Measurements from ENCODE around the gene TRIP13.
"Not testable (repeated sequence)": the region's sequence is repeated elsewhere in the genome, so short reads cannot be mapped to it uniquely, and the experiment has no call there.

TRIP13 gene, protein sequence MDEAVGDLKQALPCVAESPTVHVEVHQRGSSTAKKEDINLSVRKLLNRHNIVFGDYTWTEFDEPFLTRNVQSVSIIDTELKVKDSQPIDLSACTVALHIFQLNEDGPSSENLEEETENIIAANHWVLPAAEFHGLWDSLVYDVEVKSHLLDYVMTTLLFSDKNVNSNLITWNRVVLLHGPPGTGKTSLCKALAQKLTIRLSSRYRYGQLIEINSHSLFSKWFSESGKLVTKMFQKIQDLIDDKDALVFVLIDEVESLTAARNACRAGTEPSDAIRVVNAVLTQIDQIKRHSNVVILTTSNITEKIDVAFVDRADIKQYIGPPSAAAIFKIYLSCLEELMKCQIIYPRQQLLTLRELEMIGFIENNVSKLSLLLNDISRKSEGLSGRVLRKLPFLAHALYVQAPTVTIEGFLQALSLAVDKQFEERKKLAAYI

DNA sequence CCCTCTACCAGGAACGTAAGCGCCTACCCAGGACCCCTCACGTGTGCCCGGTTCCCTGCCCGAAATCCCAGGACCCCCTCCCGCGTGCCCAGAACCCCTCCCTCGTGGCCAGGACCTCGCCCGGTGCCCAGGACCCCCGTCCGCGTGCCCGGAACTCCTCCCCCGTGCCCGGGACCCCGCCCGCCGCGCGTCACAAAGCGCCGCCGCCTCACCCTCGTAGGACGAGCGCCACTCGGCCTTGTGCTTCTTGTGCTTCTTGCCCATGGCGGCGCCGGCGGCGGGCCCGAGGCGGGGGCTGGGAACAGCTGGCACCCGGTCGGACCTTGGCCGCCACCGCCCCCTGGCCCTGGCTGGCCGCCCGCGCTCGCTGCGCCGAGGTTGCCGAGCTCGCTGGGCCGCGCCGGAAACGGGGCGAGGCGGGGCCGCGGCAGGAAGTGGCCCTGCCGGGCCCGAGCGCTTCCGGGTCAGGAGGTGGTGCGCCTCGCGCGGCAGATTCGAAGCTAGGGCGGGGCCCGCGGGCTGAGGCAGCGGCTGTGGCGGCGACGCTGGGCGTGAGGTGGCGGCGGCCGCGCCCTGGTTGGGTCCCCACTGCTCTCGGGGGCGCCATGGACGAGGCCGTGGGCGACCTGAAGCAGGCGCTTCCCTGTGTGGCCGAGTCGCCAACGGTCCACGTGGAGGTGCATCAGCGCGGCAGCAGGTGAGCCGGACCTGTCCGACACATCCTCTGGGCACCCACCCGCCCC lies at the start of gene TRIP13, which contains the start of gene BRD9:
TSS of gene TRIP13 (plus strand) at position 491 of the 743 bp plus-strand sequence. CDS start at position 606, 115 bp downstream.
TSS of gene BRD9 (minus strand) at position 408 of the 743 bp plus-strand sequence. CDS start at position 264, 144 bp downstream.
- DNase-seq, result peak; percentile 92

DNA sequence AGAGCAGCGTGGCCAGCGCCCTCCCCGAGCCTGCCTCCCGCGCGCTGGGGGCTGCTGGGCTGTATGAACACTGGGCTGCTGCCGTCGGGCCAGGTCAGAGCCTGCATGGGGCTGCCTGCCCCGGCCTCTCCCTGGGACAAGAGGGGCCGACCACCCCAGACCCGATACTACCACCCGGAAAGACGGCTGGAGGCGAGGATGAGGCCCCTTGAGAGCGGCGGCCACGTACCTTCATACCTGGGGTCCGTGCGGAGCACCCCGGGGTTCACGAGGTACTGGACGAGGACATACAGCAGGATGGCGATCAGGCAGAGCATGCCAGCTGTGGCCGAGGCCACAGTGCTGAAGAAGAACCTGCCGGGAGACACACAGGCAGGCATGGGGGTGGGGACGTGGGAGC lies 49.3 kb upstream of the TRIP13 start:
- DNase-seq, result not testable (repeated sequence)

DNA sequence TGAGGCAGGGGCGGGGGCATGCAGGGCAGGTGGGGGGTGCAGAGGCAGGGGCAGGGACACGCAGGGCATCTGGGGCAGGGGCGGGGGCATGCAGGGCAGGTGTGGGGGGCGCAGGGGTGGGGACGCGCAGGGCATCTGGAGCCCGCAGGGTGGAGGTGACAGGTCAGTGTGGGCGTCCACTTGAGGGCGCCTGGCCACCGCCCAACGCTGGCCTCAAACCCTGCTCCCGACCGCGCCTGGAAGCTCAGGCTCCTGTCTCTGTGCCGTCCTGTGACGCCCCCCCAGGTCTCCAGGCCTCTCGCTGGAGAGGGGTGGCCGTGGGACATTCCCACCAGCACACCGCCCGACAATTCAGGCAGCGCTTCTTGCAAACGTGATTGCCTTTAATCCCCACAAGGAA lies 48.8 kb upstream of the TRIP13 start:
- not testable (repeated sequence) for DNase-seq

GRCh38 chr5:844426-844825 lies 48.3 kb upstream of the TRIP13 start:
- DNase-seq, result not testable (repeated sequence)

GRCh38 chr5:845031-845675 lies 47.5 kb upstream of the TRIP13 start:
- not testable (repeated sequence) for DNase-seq

DNA sequence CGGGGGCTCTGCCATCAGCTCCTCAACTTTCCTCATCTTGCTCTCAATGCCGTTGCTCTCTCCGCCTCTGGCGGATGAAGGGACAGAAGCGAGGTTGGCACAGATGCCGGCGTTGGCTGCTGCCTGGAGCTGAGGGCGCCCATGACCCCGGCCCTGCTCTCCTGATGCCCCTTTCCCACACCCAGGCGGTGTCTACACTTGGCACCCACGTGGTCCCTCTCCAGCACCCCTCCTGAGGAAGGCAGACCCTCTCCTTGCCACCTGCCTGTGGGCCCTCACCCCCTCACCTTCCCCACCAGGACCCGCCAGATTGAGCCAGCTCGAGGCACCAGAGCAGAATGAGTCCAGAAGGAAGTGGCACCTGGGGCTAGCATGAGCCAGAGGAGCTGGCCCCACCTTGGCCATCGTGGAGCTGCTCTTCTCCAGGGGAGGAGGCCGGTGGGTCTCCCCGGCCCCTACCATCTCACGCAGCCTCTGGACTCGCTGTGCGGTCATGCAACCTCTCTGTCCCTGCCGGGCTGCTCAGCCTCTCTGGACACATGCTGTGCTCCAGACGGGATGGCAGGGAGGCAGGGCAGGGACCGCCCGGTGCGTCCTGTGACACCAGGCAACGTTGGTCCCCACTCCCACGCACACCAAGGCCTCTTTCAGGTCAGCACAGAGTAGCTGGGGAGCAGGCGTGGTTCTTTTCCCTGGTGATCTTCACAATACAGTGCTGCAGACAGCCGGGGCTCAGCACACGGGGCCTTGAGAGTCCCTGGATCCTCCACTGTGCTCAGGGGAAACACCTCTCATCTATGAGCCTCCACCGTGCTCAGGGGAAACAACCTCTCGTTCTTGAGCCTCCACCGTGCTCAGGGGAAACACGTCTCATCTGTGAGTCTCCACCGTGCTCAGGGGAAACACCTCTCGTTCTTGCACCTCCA lies 46.7 kb upstream of the TRIP13 start:
- not testable (repeated sequence) for DNase-seq

GRCh38 chr5:846602-847091 lies 46.0 kb upstream of the TRIP13 start:
- DNase-seq, result peak; percentile 44

GRCh38 chr5:847212-847611 lies 45.5 kb upstream of the TRIP13 start:
- DNase-seq, result not testable (repeated sequence)

- DNase-seq, result not testable (repeated sequence)
Measured at GRCh38 chr5:847736-848135, 44.9 kb upstream of the TRIP13 start.

- no peak for DNase-seq
Measured at GRCh38 chr5:848671-849111, 44.0 kb upstream of the TRIP13 start.

GRCh38 chr5:849651-850301 lies 42.9 kb upstream of the TRIP13 start:
- DNase-seq, result no peak

DNA sequence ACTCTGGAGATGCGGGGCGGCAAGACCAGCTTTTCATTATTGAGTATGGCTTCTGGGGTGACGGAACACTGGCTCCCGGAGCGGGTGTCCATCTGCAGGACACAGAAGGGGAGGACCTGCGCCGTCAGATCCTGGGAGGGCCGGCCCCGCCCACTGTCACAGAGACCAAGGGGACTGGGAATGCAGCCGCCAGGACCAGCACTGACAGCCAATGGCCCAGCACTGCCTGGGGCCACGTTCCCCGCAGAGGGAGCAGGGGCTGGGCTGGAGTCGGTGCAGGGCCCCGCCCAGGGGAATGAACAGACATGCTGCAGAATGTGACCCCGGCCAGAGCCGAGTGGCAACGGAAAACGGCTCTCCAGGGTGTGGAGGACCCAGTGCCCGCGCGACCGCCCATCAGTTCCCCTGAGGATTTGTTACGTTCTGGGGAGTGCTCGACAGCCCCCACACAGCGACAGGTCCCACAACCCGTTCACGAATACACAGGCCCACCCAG lies 42.1 kb upstream of the TRIP13 start, which contains the start of gene ZDHHC11:
TSS of gene ZDHHC11 (minus strand) at position 476 of the 496 bp plus-strand sequence. CDS start at position 92, 384 bp downstream.
- DNase-seq, result no peak

DNA sequence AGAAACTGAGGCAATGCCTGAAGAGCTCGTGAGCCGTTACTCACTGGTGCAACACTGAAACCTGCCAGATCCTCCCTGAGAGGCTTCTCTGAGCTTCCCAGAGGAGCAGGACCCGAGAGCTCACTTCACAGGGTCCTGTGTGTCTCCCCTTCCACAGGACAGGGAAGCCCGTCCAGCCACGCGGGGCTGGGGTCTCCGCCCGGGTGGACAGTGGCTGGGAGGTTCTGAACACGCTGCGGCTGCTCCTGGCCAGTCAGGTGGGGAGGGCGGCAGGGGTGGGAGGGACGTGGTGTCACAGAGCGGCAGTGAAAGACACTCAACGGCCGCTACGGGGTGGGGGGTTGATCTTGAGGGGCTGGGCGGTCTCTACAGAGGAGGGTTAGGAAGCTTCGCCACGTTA lies 41.6 kb upstream of the TRIP13 start:
- DNase-seq, result no peak

DNA sequence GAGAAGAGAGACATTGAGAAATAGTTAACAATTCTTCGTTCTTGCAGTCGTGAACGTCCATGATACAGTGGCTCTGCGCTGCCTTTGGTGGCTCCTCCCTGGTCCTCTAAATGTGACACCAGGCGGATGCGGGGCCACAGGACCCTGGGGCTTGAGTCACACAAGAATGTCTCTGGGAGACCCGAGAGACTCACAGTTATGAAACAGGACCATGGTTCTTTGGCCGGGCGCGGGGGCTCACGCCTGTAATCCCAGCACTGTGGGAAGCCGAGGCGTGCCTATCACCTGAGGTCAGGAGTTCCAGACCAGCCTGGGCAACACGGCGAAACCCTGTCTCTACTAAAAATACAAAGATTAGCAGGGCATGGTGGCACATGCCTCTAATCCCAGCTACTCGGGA lies 41.1 kb upstream of the TRIP13 start:
- no peak for DNase-seq

DNA sequence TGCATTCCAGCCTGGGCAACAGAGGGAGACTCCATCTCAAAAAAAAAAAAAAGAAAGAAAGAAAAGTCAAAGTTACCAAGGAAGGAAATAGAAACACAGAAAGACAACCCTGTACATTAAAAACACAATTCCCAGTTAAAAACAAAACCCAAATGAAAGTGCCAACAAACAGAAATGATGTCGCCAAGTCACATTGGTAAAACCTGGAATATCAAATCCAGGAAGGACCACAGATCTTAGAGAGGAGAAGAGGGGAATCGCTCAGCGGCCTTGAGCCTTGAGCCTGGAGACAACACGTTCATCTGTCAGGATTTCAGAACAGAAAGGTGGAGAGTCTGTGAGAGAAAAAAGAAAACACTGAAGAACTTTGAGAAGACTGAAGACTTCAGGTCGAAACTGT lies 40.7 kb upstream of the TRIP13 start:
- DNase-seq, result no peak

GRCh38 chr5:852431-853401 lies 40.0 kb upstream of the TRIP13 start:
- DNase-seq, result no peak

DNA sequence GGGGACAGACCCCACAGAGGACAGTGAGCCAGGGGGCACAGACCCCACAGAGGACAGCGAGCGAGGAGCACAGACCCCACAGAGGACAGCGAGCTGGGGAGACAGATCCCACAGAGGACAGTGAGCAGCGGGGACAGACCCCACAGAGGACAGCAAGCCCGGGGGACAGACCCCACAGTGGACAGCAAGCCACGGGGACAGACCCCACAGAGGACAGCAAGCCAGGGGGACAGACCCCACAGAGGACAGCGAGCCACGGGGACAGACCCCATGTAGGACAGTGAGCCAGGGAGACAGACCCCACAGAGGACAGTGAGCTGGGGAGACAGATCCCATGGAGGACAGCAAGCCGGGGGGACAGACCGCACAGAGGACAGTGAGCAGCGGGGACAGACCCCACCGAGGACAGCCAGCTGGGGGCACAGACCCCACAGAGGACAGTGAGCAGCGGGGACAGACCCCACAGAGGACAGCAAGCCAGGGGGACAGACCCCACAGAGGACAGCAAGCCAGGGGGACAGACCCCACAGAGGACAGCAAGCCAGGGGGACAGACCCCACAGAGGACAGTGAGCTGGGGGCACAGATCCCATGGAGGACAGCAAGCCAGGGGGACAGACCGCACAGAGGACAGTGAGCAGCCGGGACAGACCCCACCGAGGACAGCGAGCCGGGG lies 39.1 kb upstream of the TRIP13 start:
- DNase-seq, result not testable (repeated sequence)

- no peak for DNase-seq
Measured at GRCh38 chr5:854217-854616, 38.5 kb upstream of the TRIP13 start.

Data from stimulated activated CD4-positive, alpha-beta T cell treated with anti-CD3 and anti-CD28 coated beads, Interleukin-15, amount 100 ng/mL, for 24 hours (primary cell).